SU-DHL-6 (cell line): ENCODE data around the gene ASTN1.

ENCODE experiments used
- H2AFZ ChIP-seq: fragments of 200-600 bp; sonication (generic); 2 replicates; pipeline ENCODE4 v1.6.1; 2014; ENCODE audit warnings: low read depth, mild to moderate bottlenecking, moderate library complexity, mixed read lengths, antibody characterized with exemption, low read length; ENCODE audit not compliant: severe bottlenecking
- H3F3A ChIP-seq: fragments of 200-600 bp; shearing (Covaris generic); 2 replicates; pipeline ENCODE4 v1.6.0; 2016; ENCODE audit warnings: antibody characterized with exemption, mild to moderate bottlenecking; ENCODE audit not compliant: insufficient read depth
- H3K27ac ChIP-seq: fragments of 200-600 bp; sonication (generic); 2 replicates; pipeline ENCODE4 v1.5.1; 2016; ENCODE audit warnings: low read depth, mild to moderate bottlenecking, low read length, moderate library complexity, mixed read lengths
- H3K27me3 ChIP-seq: fragments of 200-600 bp; sonication (generic), shearing (Covaris generic); 2 replicates; pipeline ENCODE4 v1.6.0; 2014; ENCODE audit warnings: mild to moderate bottlenecking, low read length
- H3K36me3 ChIP-seq: fragments of 200-600 bp; sonication (generic); 2 replicates; pipeline ENCODE4 v1.6.1; 2014; ENCODE audit warnings: mild to moderate bottlenecking, low read length, mixed read lengths
- H3K4me2 ChIP-seq: fragments of 300-600, 200-600 bp; shearing (Covaris generic), sonication (generic); 2 replicates; pipeline ENCODE4 v1.6.0; 2014; ENCODE audit warnings: low read length, low read depth, mild to moderate bottlenecking; ENCODE audit not compliant: poor library complexity, severe bottlenecking
- H3K4me3 ChIP-seq: fragments of 200-600 bp; sonication (generic); 2 replicates; pipeline ENCODE4 v1.5.1; 2014; ENCODE audit warnings: antibody characterized with exemption, low read length, mild to moderate bottlenecking, mixed read lengths; ENCODE audit not compliant: insufficient read depth, poor library complexity, severe bottlenecking
- H3K79me2 ChIP-seq: fragments of 200-600 bp; sonication (generic); 2 replicates; pipeline ENCODE4 v1.6.1; 2014; ENCODE audit warnings: mild to moderate bottlenecking, low read length, moderate library complexity; ENCODE audit not compliant: insufficient read depth
- H3K9ac ChIP-seq: fragments of 200-600 bp; sonication (generic); 2 replicates; pipeline ENCODE4 v1.7.0; 2014; ENCODE audit warnings: mild to moderate bottlenecking, low read length
- H3K9me2 ChIP-seq: fragments of 200-600 bp; sonication (generic); replicated peaks from 2 replicates; pipeline ENCODE4 v1.6.1; 2014; ENCODE audit warnings: low read length; ENCODE audit not compliant: insufficient read depth
- H3K9me3 ChIP-seq: fragments of 200-600 bp; sonication (generic); 2 replicates; pipeline ENCODE4 v1.6.1; 2014; ENCODE audit warnings: low read length, mixed read lengths; ENCODE audit not compliant: insufficient read depth
- H4K20me1 ChIP-seq: fragments of 200-600 bp; sonication (generic); 2 replicates; pipeline ENCODE4 v1.6.1; 2014; ENCODE audit warnings: low read depth, mild to moderate bottlenecking, antibody characterized with exemption, low read length, moderate library complexity, mixed read lengths
- EZH2phosphoT487 ChIP-seq: fragments of 200-600 bp; sonication (generic), shearing (Covaris generic); conservative IDR thresholded peaks from 2 replicates; pipeline ENCODE4 v1.6.1; 2018; ENCODE audit warnings: mild to moderate bottlenecking, antibody characterized with exemption, low read length, moderate library complexity, mixed read lengths
- TF ChIP-seq, protein P1 (sequence below): fragments of 200-600 bp; sonication (generic); IDR thresholded peaks from one replicate; pipeline ENCODE4 v1.5.1; 2017; ENCODE audit warnings: antibody characterized with exemption, mild to moderate bottlenecking, low read length, moderate library complexity; ENCODE audit not compliant: insufficient read depth, poor library complexity, severe bottlenecking

ASTN1 gene

DNA sequence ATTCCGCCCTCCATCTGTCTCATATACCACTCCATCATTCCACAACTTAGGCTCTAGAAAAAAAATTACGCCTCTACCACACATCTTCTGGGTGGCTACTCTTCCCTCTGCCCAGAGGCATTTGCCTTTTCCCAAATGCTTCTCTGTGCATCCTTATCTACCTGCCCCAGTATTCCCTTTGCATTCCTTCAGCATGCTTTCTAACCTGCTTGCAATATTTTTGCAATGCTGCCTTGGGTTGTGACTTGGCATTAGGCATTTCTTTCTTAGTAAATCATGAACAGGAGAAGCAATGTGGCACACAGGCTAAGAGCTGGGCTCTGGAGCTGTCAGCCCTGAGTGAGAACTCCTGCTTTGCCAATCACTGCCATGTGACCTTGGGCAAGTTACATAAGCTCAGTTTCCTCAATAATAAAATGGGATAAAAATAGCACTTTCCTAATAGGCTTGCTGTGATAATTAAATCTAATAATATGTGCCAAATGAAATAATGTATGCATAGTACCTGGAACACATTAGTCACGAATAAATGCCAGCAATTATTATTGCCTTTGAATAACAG lies 276.0 kb downstream of the ASTN1 start:
- H3K4me3 ChIP-seq, result no peak overlapping the region
- H3K27ac ChIP-seq, result no peak overlapping the region
- no peaks in the 10 kb centered on the region for H3K36me3 ChIP-seq
- no peaks in the 10 kb centered on the region for H3F3A ChIP-seq
- H2AFZ ChIP-seq, result no peak overlapping the region
- no peaks in the 10 kb centered on the region for H3K9me3 ChIP-seq
- H3K27me3 ChIP-seq, result no peaks in the 10 kb centered on the region
- TF ChIP-seq EZH2phosphoT487, result no peak
- no peaks in the 10 kb centered on the region for H3K9me2 ChIP-seq
- H4K20me1 ChIP-seq, result no peaks in the 10 kb centered on the region
- no peak overlapping the region for H3K9ac ChIP-seq
- H3K79me2 ChIP-seq, result no peaks in the 10 kb centered on the region
- H3K4me2 ChIP-seq, result no peak overlapping the region

DNA sequence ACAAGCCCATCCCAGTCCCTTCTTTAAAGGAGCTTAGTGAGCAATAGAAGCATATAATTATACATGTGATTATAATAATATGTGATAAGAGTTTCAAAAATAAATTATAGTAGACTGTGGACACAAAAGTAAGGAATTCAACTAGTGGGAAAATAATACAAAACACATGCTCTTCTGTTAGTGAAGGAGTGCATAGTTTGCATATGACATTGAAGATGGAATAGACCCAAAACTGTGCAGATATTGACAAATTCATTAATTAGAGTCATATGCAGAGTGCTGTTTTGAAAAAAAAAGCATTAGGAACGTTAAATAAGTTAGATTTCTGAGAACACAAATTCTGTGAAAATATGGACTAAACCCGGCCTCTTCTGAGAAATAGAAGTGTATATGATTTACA lies 278.8 kb downstream of the ASTN1 start:
- Histone ChIP-seq H3K79me2 (no peaks in the 10 kb centered on the region), H3K4me3 (no peak overlapping the region), H4K20me1 (no peaks in the 10 kb centered on the region), H3K9me3 (no peaks in the 10 kb centered on the region), H3K9me2 (no peaks in the 10 kb centered on the region), H3K27me3 (no peaks in the 10 kb centered on the region), H2AFZ (no peak overlapping the region), H3K27ac (no peak overlapping the region), H3K4me2 (no peak overlapping the region), H3K36me3 (no peaks in the 10 kb centered on the region), H3F3A (no peaks in the 10 kb centered on the region), H3K9ac (no peak overlapping the region)
- TF ChIP-seq, protein P1, sequence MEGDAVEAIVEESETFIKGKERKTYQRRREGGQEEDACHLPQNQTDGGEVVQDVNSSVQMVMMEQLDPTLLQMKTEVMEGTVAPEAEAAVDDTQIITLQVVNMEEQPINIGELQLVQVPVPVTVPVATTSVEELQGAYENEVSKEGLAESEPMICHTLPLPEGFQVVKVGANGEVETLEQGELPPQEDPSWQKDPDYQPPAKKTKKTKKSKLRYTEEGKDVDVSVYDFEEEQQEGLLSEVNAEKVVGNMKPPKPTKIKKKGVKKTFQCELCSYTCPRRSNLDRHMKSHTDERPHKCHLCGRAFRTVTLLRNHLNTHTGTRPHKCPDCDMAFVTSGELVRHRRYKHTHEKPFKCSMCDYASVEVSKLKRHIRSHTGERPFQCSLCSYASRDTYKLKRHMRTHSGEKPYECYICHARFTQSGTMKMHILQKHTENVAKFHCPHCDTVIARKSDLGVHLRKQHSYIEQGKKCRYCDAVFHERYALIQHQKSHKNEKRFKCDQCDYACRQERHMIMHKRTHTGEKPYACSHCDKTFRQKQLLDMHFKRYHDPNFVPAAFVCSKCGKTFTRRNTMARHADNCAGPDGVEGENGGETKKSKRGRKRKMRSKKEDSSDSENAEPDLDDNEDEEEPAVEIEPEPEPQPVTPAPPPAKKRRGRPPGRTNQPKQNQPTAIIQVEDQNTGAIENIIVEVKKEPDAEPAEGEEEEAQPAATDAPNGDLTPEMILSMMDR, result no peak
- no peak for TF ChIP-seq EZH2phosphoT487

DNA sequence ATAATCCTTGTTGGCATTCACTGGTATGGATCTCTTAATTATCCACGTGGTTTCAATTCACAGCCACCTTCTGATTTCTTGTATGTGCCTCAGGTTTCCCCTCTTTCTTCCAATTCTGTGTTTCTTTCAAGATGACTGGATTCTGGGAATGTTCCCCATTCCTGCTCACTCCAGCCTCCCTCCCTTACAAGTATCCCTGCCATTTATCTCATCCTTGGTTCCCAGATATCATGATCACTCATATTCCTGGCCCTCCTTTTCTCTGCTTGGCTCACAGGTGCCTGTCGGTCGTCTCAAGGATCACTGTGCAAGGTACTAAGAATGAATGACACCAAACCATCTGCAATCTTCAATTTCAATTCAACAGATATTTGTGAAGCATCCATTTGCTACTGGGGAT lies 279.2 kb downstream of the ASTN1 start:
- Histone ChIP-seq H3K36me3 (no peaks in the 10 kb centered on the region), H3K79me2 (no peaks in the 10 kb centered on the region), H3K9ac (no peak overlapping the region), H4K20me1 (no peaks in the 10 kb centered on the region), H3K27ac (no peak overlapping the region), H3K4me3 (no peak overlapping the region), H3K27me3 (no peaks in the 10 kb centered on the region), H3K4me2 (no peak overlapping the region), H3K9me2 (no peaks in the 10 kb centered on the region), H2AFZ (no peak overlapping the region), H3F3A (no peaks in the 10 kb centered on the region), H3K9me3 (no peaks in the 10 kb centered on the region)
- TF ChIP-seq, protein P1, result no peak
- no peak for TF ChIP-seq EZH2phosphoT487

DNA sequence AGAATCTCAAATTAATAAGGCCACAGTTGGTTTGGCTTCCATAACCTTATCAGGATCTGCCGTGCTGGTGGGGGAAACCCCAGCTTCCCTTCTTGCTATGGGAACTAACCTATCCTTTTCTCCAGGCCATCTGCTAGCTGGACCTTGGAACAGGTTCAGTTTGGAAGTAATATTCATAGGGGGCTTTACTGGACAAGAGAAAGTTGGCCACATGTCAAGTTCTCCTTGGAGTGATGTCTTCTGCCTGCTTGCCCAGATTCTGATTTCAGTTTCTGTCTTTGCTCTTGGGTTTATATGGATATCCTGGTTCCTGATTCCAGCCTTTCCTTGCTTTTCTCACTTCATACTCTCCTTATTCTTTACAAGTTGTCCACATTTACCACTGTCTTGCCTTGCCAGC lies 279.6 kb downstream of the ASTN1 start:
- H3K27ac ChIP-seq, result no peak overlapping the region
- TF ChIP-seq, protein P1, result no peak
- TF ChIP-seq EZH2phosphoT487, result no peak
- H3K36me3 ChIP-seq, result no peaks in the 10 kb centered on the region
- H4K20me1 ChIP-seq, result no peaks in the 10 kb centered on the region
- H3F3A ChIP-seq, result no peaks in the 10 kb centered on the region
- H3K4me3 ChIP-seq, result no peak overlapping the region
- H2AFZ ChIP-seq, result no peak overlapping the region
- H3K27me3 ChIP-seq, result no peaks in the 10 kb centered on the region
- no peaks in the 10 kb centered on the region for H3K9me3 ChIP-seq
- no peaks in the 10 kb centered on the region for H3K79me2 ChIP-seq
- H3K4me2 ChIP-seq, result no peak overlapping the region
- no peaks in the 10 kb centered on the region for H3K9me2 ChIP-seq
- no peak overlapping the region for H3K9ac ChIP-seq
